ENCODE measurements around the gene CAPZB.

GRCh38 chr1:19319196-19319595 is 166.1 kb downstream of the CAPZB start:
- TF ChIP-seq EZH2phosphoT487 (IDR thresholded peaks at IDR 0.05; ENCODE audit: borderline replicate concordance, low read depth), result no peak
- TF ChIP-seq CTCF (IDR thresholded peaks at IDR 0.05), result no peak
- no peak for TF ChIP-seq TEAD4 (IDR thresholded peaks at IDR 0.05; ENCODE audit: borderline replicate concordance, insufficient read depth)
- no peak for TF ChIP-seq JUND (IDR thresholded peaks at IDR 0.05)

Data from SK-N-SH (cell line).